ENCODE measurements around the gene TTC16. TPM values are rescaled to one million over a fixed set of nuclear protein-coding genes. Genes with fewer than 3 reads are reported as not detected.

The TTC16 gene
- total RNA-seq, 1 experiment from 2014 or later = not detected

DNA sequence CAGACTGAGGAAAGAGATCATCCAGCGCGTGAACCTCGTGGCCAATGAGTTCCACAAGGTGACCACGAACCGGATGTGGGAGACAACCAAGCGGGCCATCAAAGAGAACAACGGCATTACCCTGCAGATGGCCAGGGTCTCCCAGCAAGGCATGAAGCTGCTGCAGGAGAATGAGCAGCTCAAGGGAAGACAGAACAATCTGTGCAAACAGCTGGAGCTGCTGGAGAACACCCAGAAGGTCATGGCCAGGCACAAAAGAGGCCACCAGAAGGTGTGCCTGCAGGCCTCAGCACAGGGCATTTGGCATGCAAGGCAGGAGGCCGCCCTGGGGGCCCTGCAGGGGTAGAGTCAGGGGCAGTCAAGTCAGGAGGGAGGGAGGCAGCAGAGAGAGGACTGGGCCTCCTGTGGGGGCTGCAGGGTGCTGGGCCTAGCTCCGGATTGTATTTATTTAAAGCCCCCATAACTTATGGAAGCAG, 4.6 kb upstream of the TTC16 start:
- WGBS (ENCODE audit: extremely low coverage, insufficient read length, low lambda C conversion rate) = no CpG with 5 or more reads among the region's 9 CpGs
- H4K20me1 ChIP-seq (ENCODE audit: control insufficient read depth, insufficient read depth, insufficient read length) = no peaks in the 10 kb centered on the region
- no peak overlapping the region for H2BK20ac ChIP-seq (ENCODE audit: low read depth, low read length, poor library complexity, severe bottlenecking)
- no peaks in the 10 kb centered on the region for H3K79me1 ChIP-seq (ENCODE audit: insufficient read depth, low read depth, low read length, poor library complexity, severe bottlenecking)
- no peak overlapping the region for H4K91ac ChIP-seq (ENCODE audit: insufficient read length, low read depth, low read length)
- Mint-ChIP-seq H3K27ac (peak overlapping the region in 1 of 3 experiments; percentile 76; a peak in 3 of 7 replicates), H3K4me3 (no peak overlapping the region; a peak in 1 of 5 replicates), H3K36me3 (ENCODE audit: insufficient read depth in 1 of 3, low read depth in 3 of 3) (no peaks in the 10 kb centered on the region; a peak in 1 of 7 replicates), H3K27me3 (ENCODE audit: low read depth) (peaks cover 10% of the 10 kb centered on the region), H3K9me3 (peaks cover 0 to 2% of the 10 kb centered on the region in 2 experiments; a peak in 1 of 5 replicates), H3K4me1 (peaks cover 25 to 40% of the 10 kb centered on the region in 2 experiments)
- H3K79me2 ChIP-seq (ENCODE audit: insufficient read depth, low read length) = no peaks in the 10 kb centered on the region
- H3K9ac ChIP-seq (ENCODE audit: extremely low read depth, insufficient read length, low read length) = no peak overlapping the region
- H3K18ac ChIP-seq (ENCODE audit: insufficient read length, low read depth, low read length) = no peak overlapping the region
- no peak overlapping the region for H3K27ac ChIP-seq (ENCODE audit: insufficient read length, low read depth, low read length)
- no peak overlapping the region for H2BK12ac ChIP-seq (ENCODE audit: insufficient read length, low read depth, low read length)
- no peak overlapping the region for H3K4ac ChIP-seq (ENCODE audit: low read depth, low read length)
- H3K23ac ChIP-seq (ENCODE audit: insufficient read length, low read depth, low read length) = no peak overlapping the region
- H4K8ac ChIP-seq (replicated peaks; ENCODE audit: insufficient read length, low read depth, low read length) = no peak overlapping the region
- no peak for TF ChIP-seq CTCF (conservative IDR thresholded peaks at IDR 0.05)
- no peak overlapping the region for H2AK5ac ChIP-seq (ENCODE audit: insufficient read length, low read length)
- no peak overlapping the region for H3K4me2 ChIP-seq (ENCODE audit: insufficient read depth, insufficient read length, low read length)
- H3K27me3 ChIP-seq (ENCODE audit: insufficient read depth, low read length) = no peaks in the 10 kb centered on the region
- no peaks in the 10 kb centered on the region for H3K9me3 ChIP-seq (ENCODE audit: control insufficient read depth, low read depth, low read length)
- no peak overlapping the region for H3T11ph ChIP-seq (ENCODE audit: low read length)
- peaks cover 10% of the 10 kb centered on the region for H3K23me2 ChIP-seq (ENCODE audit: insufficient read length, low read depth, low read length, poor library complexity, severe bottlenecking)
- no peak overlapping the region for H2BK15ac ChIP-seq (ENCODE audit: low read depth, low read length)
- no peak overlapping the region for H4K5ac ChIP-seq (ENCODE audit: insufficient read length, low read depth, low read length)
- H2AFZ ChIP-seq (ENCODE audit: low read length) = no peak overlapping the region
- no peak for DNase-seq
- H3K56ac ChIP-seq (ENCODE audit: insufficient read length, low read depth, low read length) = no peak overlapping the region
- no peaks in the 10 kb centered on the region; the same call in 1 of the 2 replicates for H3K4me1 ChIP-seq (ENCODE audit: insufficient read depth, low read length)
- H2BK120ac ChIP-seq (ENCODE audit: low read depth, low read length, poor library complexity, severe bottlenecking) = no peak overlapping the region
- H3K14ac ChIP-seq (ENCODE audit: insufficient read depth, low read length) = no peak overlapping the region
- H2BK5ac ChIP-seq (ENCODE audit: insufficient read length, low read length) = no peak overlapping the region
